Activated CD8-positive, alpha-beta T cell treated with anti-CD3 and anti-CD28 coated beads, Interleukin-2, amount 10 ng/mL, durations not matched to agents 7 days and 5 days (primary cell): Measurements from ENCODE around the gene DUSP9. TPM values are rescaled to one million over a fixed set of nuclear protein-coding genes. Genes with fewer than 3 reads are reported as not detected.
"Not testable (repeated sequence)": the region's sequence is repeated elsewhere in the genome, so short reads cannot be mapped to it uniquely, and the experiment has no call there.

ENCODE experiments used
- ATAC-seq: fragments of 150-1000 bp; cut with Tn5 transposase; one replicate; pipeline ENCODE4 v1.10.0; 2021; ENCODE audit warnings: moderate library complexity
- CTCF ChIA-PET: fragments of 350-600 bp; sonication (Branson Sonifier 250); formaldehyde crosslinking; loops from one replicate; lab custom pipeline; 2021; ENCODE audit warnings: antibody characterized with exemption; lab: Charles Lee
- POLR2A ChIA-PET: fragments of 350-600 bp; sonication (Branson Sonifier 250); formaldehyde crosslinking; loops from one replicate; lab custom pipeline; 2021; ENCODE audit warnings: antibody characterized with exemption; lab: Charles Lee
- DNase-seq: peaks from one replicate; pipeline ENCODE4 v3.0.0-alpha.2; 2020
- H3K27ac Mint-ChIP-seq: one replicate; pipeline ENCODE4 v1.8.0; 2021; ENCODE audit warnings: mild to moderate bottlenecking, mixed read lengths
- H3K27me3 Mint-ChIP-seq: one replicate; pipeline ENCODE4 v1.8.0; 2021; ENCODE audit warnings: low read depth, mixed read lengths
- H3K36me3 Mint-ChIP-seq: one replicate; pipeline ENCODE4 v1.8.0; 2021; ENCODE audit warnings: low read depth, mixed read lengths
- H3K4me1 Mint-ChIP-seq: one replicate; pipeline ENCODE4 v1.8.0; 2021; ENCODE audit warnings: low read depth, mixed read lengths
- H3K4me3 Mint-ChIP-seq: one replicate; pipeline ENCODE4 v1.8.0; 2021; ENCODE audit warnings: mild to moderate bottlenecking, mixed read lengths
- H3K9me3 Mint-ChIP-seq: one replicate; pipeline ENCODE4 v1.8.0; 2022; ENCODE audit warnings: mixed read lengths; ENCODE audit not compliant: insufficient read depth
- total RNA-seq, 2 experiments: library from RNA; stranded (reverse); gene quantifications; one replicate each; pipeline ENCODE4 v1.2.3, GENCODE V29; 2021

DUSP9 gene, protein sequence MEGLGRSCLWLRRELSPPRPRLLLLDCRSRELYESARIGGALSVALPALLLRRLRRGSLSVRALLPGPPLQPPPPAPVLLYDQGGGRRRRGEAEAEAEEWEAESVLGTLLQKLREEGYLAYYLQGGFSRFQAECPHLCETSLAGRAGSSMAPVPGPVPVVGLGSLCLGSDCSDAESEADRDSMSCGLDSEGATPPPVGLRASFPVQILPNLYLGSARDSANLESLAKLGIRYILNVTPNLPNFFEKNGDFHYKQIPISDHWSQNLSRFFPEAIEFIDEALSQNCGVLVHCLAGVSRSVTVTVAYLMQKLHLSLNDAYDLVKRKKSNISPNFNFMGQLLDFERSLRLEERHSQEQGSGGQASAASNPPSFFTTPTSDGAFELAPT
- total RNA-seq: not detected

- Mint-ChIP-seq H3K9me3 (no peaks in the 10 kb centered on the region), H3K4me3 (no peak within 1 kb of the TSS), H3K4me1 (peaks cover 4% of the 10 kb centered on the region), H3K36me3 (no peaks in the 10 kb centered on the region), H3K27ac (no peak within 1 kb of the TSS), H3K27me3 (peaks cover 35% of the 10 kb centered on the region)
- CTCF ChIA-PET: interaction anchor here (1.1 to 3.4 kb wide), 6 partner anchors 15 to 614 kb away, joined by 3 to 12 read pairs (median 4); no protein-coding TSS in a partner anchor
- ATAC-seq: peak; percentile 42
- DNase-seq: no peak
- POLR2A ChIA-PET: no interaction called here
Observed at GRCh38 chrX:153646620-153647373, at the start of gene DUSP9. Gene DUSP9 (plus strand): TSS chrX:153647203. CDS start chrX:153647954, 751 bp downstream.

GRCh38 chrX:153598541-153599191 is 48.3 kb upstream of the DUSP9 start, which contains the start of gene CCNQ:
Gene CCNQ (minus strand): TSS chrX:153599139. CDS start chrX:153599073, 66 bp downstream.
- DNase-seq: peak; percentile 33
- H3K27ac Mint-ChIP-seq: peak within 1 kb of the TSS; percentile 83
- H3K4me3 Mint-ChIP-seq: peak within 1 kb of the TSS; percentile 84
- peaks cover 8% of the 10 kb centered on the region for H3K36me3 Mint-ChIP-seq
- ChIA-PET POLR2A (interaction anchor here (0.6 kb wide), 1 partner anchor 34 kb away, joined by 3 read pairs; no protein-coding TSS in a partner anchor), CTCF (interaction anchor here (2.0 to 3.1 kb wide), 2 partner anchors 11 to 63 kb away, joined by 9 to 11 read pairs; no protein-coding TSS in a partner anchor)
- peaks cover 25% of the 10 kb centered on the region for H3K4me1 Mint-ChIP-seq
- no peaks in the 10 kb centered on the region for H3K9me3 Mint-ChIP-seq
- ATAC-seq: peak; percentile 70
- H3K27me3 Mint-ChIP-seq: no peaks in the 10 kb centered on the region

DNA sequence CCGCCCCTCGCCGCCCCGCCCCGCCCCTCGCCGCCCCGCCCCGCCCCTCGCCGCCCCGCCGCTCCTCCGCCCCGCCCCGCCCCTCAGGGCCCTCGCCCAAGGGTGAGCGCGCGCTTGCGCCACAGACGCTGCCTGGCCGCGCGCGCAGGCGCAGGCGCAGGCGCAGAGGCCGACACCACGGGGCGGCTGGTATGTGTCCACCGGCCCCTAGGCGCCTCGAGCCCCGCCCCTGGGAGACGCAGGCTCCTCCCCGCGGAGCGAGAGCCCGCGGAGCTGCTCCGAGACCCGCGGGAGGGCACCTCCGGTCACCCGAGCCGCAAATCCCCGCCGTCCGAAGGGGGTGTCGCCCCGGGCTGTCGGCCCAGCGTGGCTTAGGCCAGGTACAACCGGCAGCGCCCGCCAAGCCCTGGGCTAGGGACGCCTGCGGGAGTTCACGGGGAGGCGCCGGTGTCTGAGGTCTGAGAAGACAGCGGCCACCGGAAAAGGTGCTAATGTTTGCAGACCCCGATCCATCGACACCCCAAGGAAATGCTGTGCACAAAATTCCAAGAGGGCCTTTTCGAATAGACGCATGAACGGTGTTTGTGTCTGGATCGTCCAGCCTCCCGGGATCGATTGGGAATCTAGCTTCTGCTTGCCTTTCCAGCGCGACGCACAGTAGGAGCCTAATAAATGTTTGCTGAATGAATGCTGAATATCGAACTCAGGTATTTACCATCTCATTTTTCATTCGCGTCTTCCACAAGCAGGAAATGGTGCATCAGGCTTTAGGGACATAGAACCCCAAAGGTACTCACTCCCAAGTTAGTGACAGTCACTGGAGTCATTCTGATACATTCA is 47.6 kb upstream of the DUSP9 start:
- ATAC-seq (peak; percentile 96), DNase-seq (peak; percentile 88)
- Mint-ChIP-seq H3K27me3 (no peaks in the 10 kb centered on the region), H3K4me1 (peaks cover 29% of the 10 kb centered on the region), H3K27ac (peak overlapping the region; percentile 79), H3K4me3 (peak overlapping the region; percentile 84), H3K36me3 (peaks cover 7% of the 10 kb centered on the region), H3K9me3 (no peaks in the 10 kb centered on the region)
- POLR2A ChIA-PET: interaction anchor here (0.7 kb wide), 1 partner anchor 755 kb away, joined by 3 read pairs; no protein-coding TSS in a partner anchor
- CTCF ChIA-PET: interaction anchor here (1.4 to 3.1 kb wide), 5 partner anchors 10 to 641 kb away, joined by 3 to 11 read pairs (median 6); no protein-coding TSS in a partner anchor

- CTCF ChIA-PET: interaction anchor here (1.2 to 3.1 kb wide), 6 partner anchors 9 to 642 kb away, joined by 3 to 11 read pairs (median 6); no protein-coding TSS in a partner anchor
- no peaks in the 10 kb centered on the region for H3K9me3 Mint-ChIP-seq
- ATAC-seq: no peak
Observed at GRCh38 chrX:153600032-153600373, 47.0 kb upstream of the DUSP9 start.

GRCh38 chrX:153600921-153601320 is 46.1 kb upstream of the DUSP9 start:
- Mint-ChIP-seq H3K4me3 (peak overlapping the region; percentile 38), H3K27ac (no peak overlapping the region), H3K4me1 (peaks cover 31% of the 10 kb centered on the region), H3K27me3 (no peaks in the 10 kb centered on the region), H3K36me3 (peaks cover under 1% of the 10 kb centered on the region), H3K9me3 (no peaks in the 10 kb centered on the region)
- DNase-seq: no peak
- ChIA-PET CTCF (interaction anchor here (1.2 to 3.1 kb wide), 5 partner anchors 9 to 642 kb away, joined by 3 to 11 read pairs (median 5); no protein-coding TSS in a partner anchor), POLR2A (no interaction called here)
- ATAC-seq: no peak

More at GRCh38 chrX:153600032-153600373, 47.0 kb upstream of the DUSP9 start:
- POLR2A ChIA-PET: no interaction called here
- no peaks in the 10 kb centered on the region for H3K27me3 Mint-ChIP-seq
- H3K4me3 Mint-ChIP-seq: peak overlapping the region; percentile 84
- peak; percentile 33 for DNase-seq
- peaks cover 31% of the 10 kb centered on the region for H3K4me1 Mint-ChIP-seq
- H3K27ac Mint-ChIP-seq: peak overlapping the region; percentile 79
- H3K36me3 Mint-ChIP-seq: peaks cover 7% of the 10 kb centered on the region

DNA sequence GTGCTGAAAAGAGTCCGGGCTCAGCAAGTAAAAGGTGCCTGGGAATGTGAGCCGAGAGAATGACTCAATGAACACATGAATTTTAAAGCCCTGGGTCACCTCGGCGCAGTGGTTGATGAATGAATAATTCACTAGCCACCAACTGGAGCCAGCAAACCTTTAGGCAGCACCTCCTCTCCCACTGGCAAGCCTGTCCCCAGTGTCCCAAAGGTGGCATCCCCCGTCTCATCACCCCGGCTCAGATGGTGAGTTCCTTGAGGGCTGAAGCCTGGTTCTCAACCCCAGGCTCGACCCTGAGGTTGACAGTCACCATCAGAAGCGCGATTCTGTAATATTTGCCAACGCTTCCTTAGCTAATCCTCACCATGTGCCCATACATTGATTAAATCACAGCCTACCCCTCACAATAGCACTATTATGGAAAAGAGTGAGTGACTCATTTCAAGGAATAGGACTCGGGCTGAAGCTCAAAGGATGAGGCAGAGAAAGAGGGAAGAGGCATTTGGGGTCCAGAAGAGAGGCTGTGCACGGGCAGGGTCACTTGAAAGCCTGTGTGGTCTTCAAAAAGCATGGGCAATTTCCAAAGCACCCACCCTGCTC is 45.4 kb upstream of the DUSP9 start:
- H3K27ac Mint-ChIP-seq: no peak overlapping the region
- DNase-seq: no peak
- H3K9me3 Mint-ChIP-seq: no peaks in the 10 kb centered on the region
- peaks cover 28% of the 10 kb centered on the region for H3K4me1 Mint-ChIP-seq
- H3K4me3 Mint-ChIP-seq: no peak overlapping the region
- no peaks in the 10 kb centered on the region for H3K36me3 Mint-ChIP-seq
- POLR2A ChIA-PET: no interaction called here
- no peak for ATAC-seq
- CTCF ChIA-PET: interaction anchor here (1.2 to 3.1 kb wide), 3 partner anchors 8 to 47 kb away, joined by 3 to 11 read pairs (median 5); no protein-coding TSS in a partner anchor
- no peaks in the 10 kb centered on the region for H3K27me3 Mint-ChIP-seq

DNA sequence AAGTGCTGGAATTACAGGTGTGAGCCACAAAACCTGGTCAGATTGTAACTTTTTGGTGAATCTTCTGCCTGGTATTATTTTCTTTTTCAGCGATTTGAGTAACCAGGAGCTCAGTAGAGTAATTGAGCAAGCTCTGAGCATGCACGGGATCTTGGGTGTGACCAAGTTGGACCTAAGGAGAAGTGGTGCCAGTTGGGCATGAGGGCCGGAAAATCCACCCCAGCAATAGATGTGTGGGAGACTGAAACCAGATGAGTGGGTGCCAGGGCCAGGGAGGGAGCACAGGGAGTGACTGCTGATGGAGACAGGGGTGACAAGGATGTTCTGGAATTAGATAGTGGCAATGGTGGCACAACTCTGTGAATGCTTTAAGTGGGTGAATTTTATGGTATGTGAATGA is 44.4 kb upstream of the DUSP9 start:
- DNase-seq (no peak), ATAC-seq (no peak)
- ChIA-PET CTCF (interaction anchor here (1.6 kb wide), 1 partner anchor 65 kb away, joined by 4 read pairs; no protein-coding TSS in a partner anchor), POLR2A (no interaction called here)
- Mint-ChIP-seq H3K9me3 (no peaks in the 10 kb centered on the region), H3K36me3 (no peaks in the 10 kb centered on the region), H3K4me3 (no peak overlapping the region), H3K4me1 (peaks cover 19% of the 10 kb centered on the region), H3K27me3 (peaks cover 2% of the 10 kb centered on the region), H3K27ac (no peak overlapping the region)

DNA sequence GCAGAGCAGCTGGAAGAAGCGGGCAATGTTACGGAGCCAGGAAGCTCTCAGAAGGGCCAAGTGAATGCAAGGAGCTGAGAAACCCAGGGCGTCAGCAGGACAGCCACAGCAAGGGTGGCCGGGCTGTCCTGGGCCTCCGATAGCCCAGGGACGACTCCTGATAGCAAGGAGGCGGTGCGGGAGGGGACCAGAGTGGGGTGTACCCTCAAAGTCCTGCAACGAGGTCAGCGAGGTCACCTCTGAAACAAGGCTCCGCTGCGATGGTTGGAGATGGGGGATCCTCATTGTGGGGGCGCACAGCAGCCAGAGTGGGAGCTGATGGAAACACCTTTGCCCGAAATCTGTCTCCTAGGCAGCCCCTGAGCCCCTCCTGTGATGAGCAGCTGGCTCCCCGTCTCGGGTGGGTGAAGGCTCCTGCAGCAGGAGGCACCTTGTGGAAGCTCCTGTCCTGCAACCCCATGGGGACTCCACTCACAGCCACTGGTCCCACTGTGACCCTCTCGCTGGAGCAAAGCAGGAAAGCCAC is 43.8 kb upstream of the DUSP9 start:
- peaks cover 2% of the 10 kb centered on the region for H3K27me3 Mint-ChIP-seq
- no peaks in the 10 kb centered on the region for H3K36me3 Mint-ChIP-seq
- peaks cover 14% of the 10 kb centered on the region for H3K4me1 Mint-ChIP-seq
- POLR2A ChIA-PET: no interaction called here
- ATAC-seq (no peak), DNase-seq (no peak)
- H3K9me3 Mint-ChIP-seq: no peaks in the 10 kb centered on the region
- CTCF ChIA-PET: interaction anchor here (1.6 kb wide), 1 partner anchor 65 kb away, joined by 4 read pairs; no protein-coding TSS in a partner anchor
- H3K4me3 Mint-ChIP-seq: no peak overlapping the region
- no peak overlapping the region for H3K27ac Mint-ChIP-seq

GRCh38 chrX:153604666-153605380 is 42.2 kb upstream of the DUSP9 start:
- H3K9me3 Mint-ChIP-seq, ATAC-seq, H3K27ac Mint-ChIP-seq, H3K36me3 Mint-ChIP-seq, H3K27me3 Mint-ChIP-seq, DNase-seq, H3K4me3 Mint-ChIP-seq, POLR2A ChIA-PET: not testable (repeated sequence)
- CTCF ChIA-PET: interaction anchor here (0.8 to 2.1 kb wide), 5 partner anchors 38 to 85 kb away, joined by 3 to 6 read pairs (median 3); no protein-coding TSS in a partner anchor
- H3K4me1 Mint-ChIP-seq: peaks cover 14% of the 10 kb centered on the region
